Mucosa of stomach (tissue), 1 donor: ENCODE data around the gene EVA1C.
"Not testable (repeated sequence)": the region's sequence is repeated elsewhere in the genome, so short reads cannot be mapped to it uniquely, and the experiment has no call there.

Source experiments
- H3K27me3 ChIP-seq: one replicate; pipeline ENCODE4 v1.7.0; 2013; ENCODE audit warnings: mild to moderate bottlenecking, low read length; ENCODE audit not compliant: control insufficient read depth, insufficient read depth
- H3K36me3 ChIP-seq: one replicate; pipeline ENCODE4 v1.7.0; 2013; ENCODE audit warnings: low read length; ENCODE audit not compliant: control insufficient read depth, insufficient read depth
- H3K4me1 ChIP-seq: one replicate; pipeline ENCODE4 v1.7.0; 2013; ENCODE audit warnings: mild to moderate bottlenecking, low read length; ENCODE audit not compliant: control insufficient read depth, insufficient read depth
- H3K4me3 ChIP-seq: one replicate; pipeline ENCODE4 v1.7.0; 2013; ENCODE audit warnings: low read length
- H3K9ac ChIP-seq: one replicate; pipeline ENCODE4 v1.7.0; 2013; ENCODE audit warnings: mild to moderate bottlenecking, low read length, moderate library complexity
- H3K9me3 ChIP-seq: one replicate; pipeline ENCODE4 v1.7.0; 2013; ENCODE audit warnings: mild to moderate bottlenecking, low read length, moderate library complexity; ENCODE audit not compliant: control insufficient read depth
- donor health status: Pancreatic carcinoma.

Gene EVA1C

DNA sequence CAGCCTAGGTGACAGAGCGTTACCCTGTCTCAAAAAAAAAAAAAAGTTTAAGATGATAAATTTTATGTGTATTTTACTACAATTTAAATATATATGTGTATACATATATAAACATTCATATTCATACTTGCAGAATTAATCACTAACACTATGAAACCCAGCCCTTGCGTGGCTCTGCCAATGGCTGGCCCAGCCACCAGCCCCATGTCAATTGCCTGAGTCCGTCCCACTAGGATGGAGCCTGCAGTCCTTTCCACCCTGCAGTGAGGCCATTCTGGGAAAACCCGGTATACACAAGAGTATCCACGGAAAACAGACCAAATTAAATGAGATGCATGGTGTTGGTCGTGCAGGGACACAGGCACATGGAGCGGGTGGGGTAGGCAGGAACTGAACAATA lies 123.1 kb downstream of the EVA1C start:
- H3K27me3 ChIP-seq: no peaks in the 10 kb centered on the region
- no peaks in the 10 kb centered on the region for H3K36me3 ChIP-seq
- H3K4me3 ChIP-seq: no peak overlapping the region
- no peaks in the 10 kb centered on the region for H3K9me3 ChIP-seq
- H3K4me1 ChIP-seq: no peaks in the 10 kb centered on the region
- no peak overlapping the region for H3K9ac ChIP-seq

DNA sequence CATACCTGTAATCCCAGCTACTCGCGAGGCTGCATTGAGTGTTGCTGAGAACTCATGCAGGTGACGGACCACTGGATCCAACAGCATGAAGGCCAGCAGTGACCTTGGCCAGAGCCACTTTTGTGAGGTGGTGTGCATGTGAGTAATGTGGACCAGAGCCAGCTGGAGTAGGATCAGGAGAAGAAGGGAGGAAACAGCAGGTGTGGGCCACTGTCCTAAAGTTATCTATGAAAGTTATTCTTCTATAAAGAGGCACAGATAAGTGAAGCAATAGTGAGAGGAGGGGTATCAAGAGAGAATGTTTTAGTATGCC lies 125.0 kb downstream of the EVA1C start:
- Histone ChIP-seq H3K36me3 (no peaks in the 10 kb centered on the region), H3K27me3 (no peaks in the 10 kb centered on the region), H3K4me3 (no peak overlapping the region), H3K4me1 (no peaks in the 10 kb centered on the region), H3K9me3 (no peaks in the 10 kb centered on the region), H3K9ac (no peak overlapping the region)

DNA sequence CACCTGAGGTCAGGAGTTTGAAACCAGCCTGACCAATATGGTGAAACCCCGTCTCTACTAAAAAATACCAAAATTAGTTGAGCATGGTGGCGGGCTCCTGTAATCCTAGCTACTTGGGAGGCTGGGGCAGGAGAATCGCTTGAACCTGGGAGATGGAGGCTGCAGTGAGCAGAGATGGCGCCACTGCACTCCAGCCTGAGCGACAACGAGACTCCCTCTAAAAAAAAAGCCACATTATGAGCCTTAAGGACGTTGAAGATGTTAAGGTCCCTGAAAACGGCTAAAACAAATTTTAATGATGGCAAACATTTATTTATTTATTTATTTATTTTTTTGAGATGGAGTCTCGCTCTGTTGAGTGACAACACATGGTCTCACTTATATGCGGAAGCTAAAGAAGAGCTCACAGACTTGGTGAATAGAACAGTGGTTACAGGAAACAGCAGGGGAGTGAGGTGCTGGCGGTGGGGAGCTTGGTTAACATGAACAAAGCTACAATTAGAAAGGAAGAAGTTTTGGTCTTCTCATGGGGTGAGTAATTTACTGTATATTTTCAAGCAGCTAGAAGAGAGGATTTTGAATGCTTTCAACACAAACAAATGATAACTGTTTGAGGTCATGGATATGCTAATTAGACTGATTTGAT lies 125.8 kb downstream of the EVA1C start:
- Histone ChIP-seq H3K4me1 (no peaks in the 10 kb centered on the region), H3K9me3 (no peaks in the 10 kb centered on the region), H3K27me3 (no peaks in the 10 kb centered on the region), H3K9ac (no peak overlapping the region), H3K4me3 (no peak overlapping the region), H3K36me3 (no peaks in the 10 kb centered on the region)

DNA sequence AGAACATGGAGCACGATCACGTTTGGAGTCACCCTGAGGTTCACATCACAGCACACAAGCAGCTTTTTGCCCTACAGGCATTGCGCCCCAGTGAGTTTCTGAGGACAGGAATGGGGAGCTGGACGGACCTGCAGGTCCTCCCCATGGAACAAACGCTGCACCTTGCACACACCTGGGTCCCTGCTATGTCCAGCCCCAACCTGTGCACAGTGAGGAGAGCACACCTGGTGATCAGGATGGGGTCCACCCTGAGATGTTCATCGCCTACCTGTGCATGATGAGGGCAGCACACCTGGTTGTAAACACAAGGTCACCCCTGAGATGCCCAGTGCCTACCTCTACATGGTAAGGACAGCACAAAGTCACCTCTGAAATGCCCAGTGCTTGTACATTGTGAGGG lies 126.9 kb downstream of the EVA1C start:
- H3K4me1 ChIP-seq: no peaks in the 10 kb centered on the region
- H3K9ac ChIP-seq: no peak overlapping the region
- no peaks in the 10 kb centered on the region for H3K27me3 ChIP-seq
- H3K4me3 ChIP-seq: no peak overlapping the region
- no peaks in the 10 kb centered on the region for H3K9me3 ChIP-seq
- no peaks in the 10 kb centered on the region for H3K36me3 ChIP-seq

DNA sequence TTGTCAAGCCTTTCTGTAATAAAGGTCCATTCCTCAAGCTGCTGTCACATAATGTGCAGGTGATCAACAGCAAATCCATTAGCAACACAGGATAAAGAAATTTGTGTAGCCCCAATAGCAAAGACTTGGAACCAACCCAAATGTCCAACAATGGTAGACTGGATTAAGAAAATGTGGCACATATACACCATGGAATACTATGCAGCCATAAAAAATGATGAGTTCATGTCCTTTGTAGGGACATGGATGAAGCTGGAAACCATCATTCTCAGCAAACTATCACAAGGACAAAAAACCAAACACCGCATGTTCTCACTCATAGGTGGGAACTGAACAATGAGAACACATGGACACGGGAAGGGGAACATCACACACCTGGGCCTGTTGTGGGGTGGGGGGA lies 130.6 kb downstream of the EVA1C start:
- H3K36me3 ChIP-seq, H3K9me3 ChIP-seq, H3K4me3 ChIP-seq, H3K27me3 ChIP-seq, H3K9ac ChIP-seq, H3K4me1 ChIP-seq: not testable (repeated sequence)

DNA sequence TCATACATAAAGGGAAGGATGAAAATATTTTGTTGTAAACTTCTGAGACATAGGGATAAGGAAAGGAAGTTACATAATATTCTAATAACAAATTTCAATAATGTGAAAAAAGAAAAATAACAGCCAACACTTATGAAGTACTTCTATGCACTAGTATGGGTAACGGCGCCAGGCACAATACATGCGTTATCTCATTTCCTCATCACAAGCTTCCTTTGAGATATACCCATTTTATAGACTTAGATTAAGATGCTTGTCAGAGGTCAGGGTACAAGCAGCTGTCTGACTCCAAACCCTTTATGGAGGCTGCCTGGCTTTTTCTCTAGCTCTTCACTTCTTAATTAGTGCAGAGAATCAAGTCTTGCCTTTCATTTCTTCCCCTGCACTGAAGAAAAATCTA lies 131.5 kb downstream of the EVA1C start:
- no peaks in the 10 kb centered on the region for H3K36me3 ChIP-seq
- H3K4me1 ChIP-seq: no peaks in the 10 kb centered on the region
- no peak overlapping the region for H3K4me3 ChIP-seq
- no peaks in the 10 kb centered on the region for H3K9me3 ChIP-seq
- H3K9ac ChIP-seq: no peak overlapping the region
- no peaks in the 10 kb centered on the region for H3K27me3 ChIP-seq

DNA sequence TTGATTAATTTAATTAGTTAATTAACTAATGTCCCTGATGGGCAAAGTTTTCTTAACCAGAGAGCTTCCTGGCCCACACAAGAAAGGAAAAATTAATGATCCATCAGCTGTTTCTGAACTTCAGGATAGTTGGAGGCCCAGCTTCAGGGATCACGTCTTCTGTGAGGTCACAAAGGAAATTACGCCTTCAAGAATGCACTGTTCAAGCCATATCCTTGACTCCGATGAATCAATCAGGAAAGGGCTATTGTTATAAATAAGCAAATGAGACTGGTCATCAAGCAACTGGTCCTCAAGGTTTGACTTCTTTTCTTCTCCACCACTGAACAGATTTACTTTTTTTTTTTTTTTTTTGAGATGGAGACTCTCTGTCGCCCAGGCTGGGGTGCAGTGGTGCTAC lies 132.2 kb downstream of the EVA1C start:
- Histone ChIP-seq H3K9me3 (no peaks in the 10 kb centered on the region), H3K36me3 (no peaks in the 10 kb centered on the region), H3K27me3 (no peaks in the 10 kb centered on the region), H3K4me1 (no peaks in the 10 kb centered on the region), H3K9ac (no peak overlapping the region), H3K4me3 (no peak overlapping the region)

DNA sequence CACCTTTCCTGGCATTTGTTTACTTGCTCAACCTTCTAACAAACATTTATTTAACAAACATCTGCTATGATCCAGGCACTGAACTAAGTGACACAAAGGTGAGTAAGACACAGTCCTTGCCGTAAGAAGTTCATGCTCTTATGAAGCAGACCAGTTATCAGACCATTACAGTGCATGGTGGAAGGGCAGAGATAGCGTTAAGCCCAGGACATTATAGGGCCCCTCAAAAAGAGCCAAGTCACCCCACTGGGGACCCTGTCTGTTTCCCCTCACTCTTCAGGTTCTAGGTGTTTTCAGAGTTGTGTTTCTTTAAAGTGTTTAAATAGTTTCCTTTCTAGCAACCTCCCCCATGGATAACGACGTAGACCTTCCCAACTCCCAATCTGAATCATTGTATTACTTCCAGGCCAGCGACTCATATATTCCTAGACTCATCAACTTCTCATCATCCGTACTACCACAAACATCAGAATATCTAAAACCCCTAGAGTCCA lies 133.5 kb downstream of the EVA1C start:
- no peaks in the 10 kb centered on the region for H3K27me3 ChIP-seq
- no peak overlapping the region for H3K9ac ChIP-seq

DNA sequence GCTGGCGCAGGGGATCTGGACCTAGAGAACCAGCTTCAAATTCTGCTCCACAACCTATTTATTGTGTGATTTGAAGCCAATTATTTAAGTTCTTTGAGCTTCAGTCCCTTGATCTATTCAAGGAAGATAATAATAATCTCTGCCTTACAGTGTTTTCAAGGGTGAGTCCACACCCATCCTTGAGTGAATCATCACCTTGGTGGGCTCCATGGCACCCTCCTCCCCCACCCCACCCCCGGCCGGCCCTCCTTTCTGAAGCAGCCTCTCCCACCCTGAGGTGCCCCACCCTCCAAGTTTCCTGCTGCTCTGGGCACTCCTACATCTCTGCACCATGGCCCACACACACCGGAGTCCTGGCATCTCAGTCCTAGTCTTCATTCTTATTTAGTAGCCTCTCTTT lies 134.5 kb downstream of the EVA1C start:
- Histone ChIP-seq H3K4me1 (no peaks in the 10 kb centered on the region), H3K36me3 (no peaks in the 10 kb centered on the region), H3K4me3 (no peak overlapping the region), H3K9ac (no peak overlapping the region), H3K27me3 (no peaks in the 10 kb centered on the region), H3K9me3 (no peaks in the 10 kb centered on the region)

More for the DNA sequence above, 133.5 kb downstream of the EVA1C start:
- H3K4me1 ChIP-seq: no peaks in the 10 kb centered on the region
- no peaks in the 10 kb centered on the region for H3K36me3 ChIP-seq
- H3K4me3 ChIP-seq: no peak overlapping the region
- H3K9me3 ChIP-seq: no peaks in the 10 kb centered on the region

DNA sequence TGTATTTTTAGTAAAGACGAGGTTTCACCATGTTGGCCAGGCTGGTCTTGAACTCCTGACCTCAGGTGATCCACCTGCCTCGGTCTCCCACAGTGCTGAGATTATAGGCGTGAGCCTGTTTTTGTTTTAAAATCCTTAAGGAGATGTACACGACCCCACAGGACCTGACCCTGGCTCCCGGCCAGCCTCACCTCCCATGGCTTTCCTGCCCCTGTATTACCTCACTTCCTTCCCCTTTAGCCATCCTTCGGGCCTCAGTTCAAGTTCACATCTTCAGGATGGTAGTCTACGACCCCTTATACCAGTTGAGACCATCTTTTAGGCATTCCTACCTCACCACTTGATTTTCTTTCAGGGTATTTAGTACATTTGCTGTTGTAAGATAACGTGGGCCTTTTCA lies 136.5 kb downstream of the EVA1C start:
- Histone ChIP-seq H3K9me3 (no peaks in the 10 kb centered on the region), H3K4me1 (no peaks in the 10 kb centered on the region), H3K36me3 (no peaks in the 10 kb centered on the region), H3K9ac (no peak overlapping the region), H3K27me3 (no peaks in the 10 kb centered on the region), H3K4me3 (no peak overlapping the region)

DNA sequence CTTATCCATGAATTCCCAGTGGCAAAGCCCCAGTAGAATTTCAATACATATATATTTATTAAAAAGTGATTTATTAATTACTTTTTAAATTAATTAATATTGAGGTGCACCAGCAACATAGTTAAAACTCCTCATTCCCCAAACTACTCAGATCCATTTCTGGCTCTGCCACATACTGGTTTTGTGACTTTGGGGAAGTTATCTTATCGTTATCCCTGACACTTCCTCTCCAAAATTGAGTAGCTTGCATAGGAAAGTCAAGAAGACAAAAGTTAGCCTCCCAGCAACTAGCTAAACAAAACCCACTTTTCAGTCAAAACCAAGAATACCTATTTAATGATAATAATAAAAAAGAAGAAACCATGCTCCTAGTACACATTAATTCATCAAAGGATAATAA lies 136.9 kb downstream of the EVA1C start:
- H3K4me1 ChIP-seq: no peaks in the 10 kb centered on the region
- no peaks in the 10 kb centered on the region for H3K27me3 ChIP-seq
- no peaks in the 10 kb centered on the region for H3K36me3 ChIP-seq
- no peak overlapping the region for H3K4me3 ChIP-seq
- H3K9ac ChIP-seq: no peak overlapping the region
- no peaks in the 10 kb centered on the region for H3K9me3 ChIP-seq

DNA sequence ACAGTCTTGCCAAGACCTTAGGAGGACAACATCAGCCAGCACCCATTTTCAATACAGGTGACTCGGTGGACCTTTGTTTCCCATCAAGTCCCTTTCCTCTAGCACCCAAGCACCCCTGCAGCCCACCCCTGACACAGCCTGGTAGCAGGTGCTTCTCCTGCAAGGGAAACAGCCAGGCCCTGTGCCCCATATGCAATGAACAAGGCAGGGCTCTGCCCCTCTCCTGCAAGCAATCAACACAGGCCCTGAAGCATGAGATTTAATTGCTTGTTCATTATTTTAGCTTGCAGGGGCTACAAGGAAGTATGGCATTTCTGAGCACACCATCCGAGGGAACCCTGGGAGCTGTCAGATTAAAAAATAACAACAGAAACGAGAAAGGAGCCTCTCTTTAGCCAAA lies 137.4 kb downstream of the EVA1C start:
- no peaks in the 10 kb centered on the region for H3K27me3 ChIP-seq
- H3K4me3 ChIP-seq: no peak overlapping the region
- H3K36me3 ChIP-seq: no peaks in the 10 kb centered on the region
- no peaks in the 10 kb centered on the region for H3K9me3 ChIP-seq
- H3K4me1 ChIP-seq: no peaks in the 10 kb centered on the region
- H3K9ac ChIP-seq: no peak overlapping the region
